ENCODE measurements around the gene ITFG2.

DNA sequence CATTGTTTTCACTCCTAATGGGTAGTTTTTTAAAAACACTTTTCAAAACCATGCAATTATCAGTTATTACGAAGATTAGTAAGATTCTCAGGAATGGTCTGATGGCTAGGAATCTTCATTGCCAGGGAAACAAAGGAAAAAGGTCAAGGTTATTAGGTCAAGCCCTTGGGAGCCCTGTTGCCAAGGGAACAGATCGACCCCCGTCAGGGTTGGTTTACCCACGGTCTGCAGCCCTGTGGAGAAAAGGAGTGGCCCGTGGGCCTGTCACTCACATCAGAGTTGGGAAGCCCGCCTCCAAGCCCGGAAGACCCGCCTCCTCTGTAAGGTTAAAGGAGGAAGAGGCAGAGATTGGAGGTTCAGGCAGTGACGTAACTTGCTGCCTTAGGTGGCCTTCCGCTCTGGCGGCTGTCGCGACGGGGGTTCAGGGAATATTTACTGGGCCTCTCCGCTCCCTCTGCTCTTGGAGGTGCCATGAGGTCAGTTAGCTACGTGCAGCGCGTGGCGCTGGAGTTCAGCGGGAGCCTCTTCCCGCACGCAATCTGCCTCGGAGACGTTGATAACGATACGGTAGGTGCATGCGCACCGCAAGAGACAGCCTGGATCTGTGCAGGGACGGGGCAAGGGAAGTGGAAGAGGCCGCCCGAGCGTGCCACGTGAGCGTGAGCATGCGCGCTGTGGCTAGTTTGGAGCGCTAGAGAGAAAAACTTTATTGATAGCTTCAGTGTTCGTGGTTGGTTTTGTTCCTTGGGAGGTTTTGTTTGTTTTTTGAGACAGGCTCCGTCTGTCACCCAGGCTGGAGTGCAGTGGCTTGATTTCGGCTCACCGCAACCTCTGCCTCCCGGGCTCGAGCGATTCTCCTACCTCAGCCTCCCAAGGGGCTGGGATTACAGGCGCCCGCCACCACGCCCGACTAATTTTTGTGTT is at the start of gene ITFG2:
- no peak for TF ChIP-seq CHD2 (IDR thresholded peaks at IDR 0.05; ENCODE audit: low read depth, low read length)
- TF ChIP-seq, protein P1, sequence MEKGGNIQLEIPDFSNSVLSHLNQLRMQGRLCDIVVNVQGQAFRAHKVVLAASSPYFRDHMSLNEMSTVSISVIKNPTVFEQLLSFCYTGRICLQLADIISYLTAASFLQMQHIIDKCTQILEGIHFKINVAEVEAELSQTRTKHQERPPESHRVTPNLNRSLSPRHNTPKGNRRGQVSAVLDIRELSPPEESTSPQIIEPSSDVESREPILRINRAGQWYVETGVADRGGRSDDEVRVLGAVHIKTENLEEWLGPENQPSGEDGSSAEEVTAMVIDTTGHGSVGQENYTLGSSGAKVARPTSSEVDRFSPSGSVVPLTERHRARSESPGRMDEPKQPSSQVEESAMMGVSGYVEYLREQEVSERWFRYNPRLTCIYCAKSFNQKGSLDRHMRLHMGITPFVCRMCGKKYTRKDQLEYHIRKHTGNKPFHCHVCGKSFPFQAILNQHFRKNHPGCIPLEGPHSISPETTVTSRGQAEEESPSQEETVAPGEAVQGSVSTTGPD (CRISPR knock-in tag; IDR thresholded peaks at IDR 0.05) = no peak
